CD14-positive monocyte (primary cell): ENCODE results near the gene UBE3A. TPM values are rescaled to one million over a fixed set of nuclear protein-coding genes. Genes with fewer than 3 reads are reported as not detected.
"Not testable (repeated sequence)": the region's sequence is repeated elsewhere in the genome, so short reads cannot be mapped to it uniquely, and the experiment has no call there.

Experiments
- DNase-seq, 3 donors: peaks; one replicate each; pipeline ENCODE4 v3.0.0-alpha.2; 2011 to 2022
- H2AFZ ChIP-seq: 2 replicates; pipeline ENCODE4 v1.6.0; 2012; ENCODE audit warnings: mild to moderate bottlenecking, low read depth, low read length, inconsistent platforms; ENCODE audit not compliant: insufficient read depth, poor library complexity, severe bottlenecking
- H3K27ac ChIP-seq, 2 donors: 1 replicate in 1 of 2; 2 replicates in 1 of 2; pipeline ENCODE4 v1.5.1; 2012 to 2013; ENCODE audit warnings: low read length in 2 of 2, control low read depth in 1 of 2, inconsistent platforms in 1 of 2, low read depth in 1 of 2, mild to moderate bottlenecking in 1 of 2
- H3K27me3 ChIP-seq, 2 donors: one replicate each; pipeline versions ENCODE4 v1.6.0 to v1.6.1; 2011 to 2013; ENCODE audit warnings: low read length in 2 of 2; ENCODE audit not compliant: control insufficient read depth in 2 of 2, insufficient read depth in 2 of 2
- H3K36me3 ChIP-seq, 2 donors: replicated peaks in 1 of 2; 1 replicate in 1 of 2; 2 replicates in 1 of 2; pipeline versions ENCODE4 v1.5.1 to v1.6.1; 2012 to 2013; ENCODE audit warnings: low read length in 2 of 2, control low read depth in 1 of 2, inconsistent platforms in 1 of 2, mild to moderate bottlenecking in 1 of 2; ENCODE audit not compliant: insufficient read depth in 2 of 2, control insufficient read depth in 1 of 2
- H3K4me1 ChIP-seq, 2 donors: 1 replicate in 1 of 2; 2 replicates in 1 of 2; pipeline versions ENCODE4 v1.5.1 to v1.6.1; 2012 to 2013; ENCODE audit warnings: low read length in 2 of 2, control low read depth in 1 of 2, inconsistent platforms in 1 of 2, mild to moderate bottlenecking in 1 of 2, moderate library complexity in 1 of 2; ENCODE audit not compliant: insufficient read depth in 2 of 2, control insufficient read depth in 1 of 2
- H3K4me2 ChIP-seq: replicated peaks from 2 replicates; pipeline ENCODE3; 2012; ENCODE audit warnings: low read length, moderate library complexity, mild to moderate bottlenecking; ENCODE audit not compliant: poor library complexity, severe bottlenecking; ENCODE audit errors: extremely low read depth
- H3K4me3 ChIP-seq, 3 experiments: fragments of 200-600 bp in 1 of 3; sonication (generic) in 1 of 3; replicated peaks in 1 of 3; 1 replicate in 2 of 3; 2 replicates in 1 of 3; pipeline ENCODE4 v1.5.1; 2011 to 2013; ENCODE audit warnings: low read length in 3 of 3, mild to moderate bottlenecking in 3 of 3, control low read depth in 2 of 3, low read depth in 2 of 3, inconsistent platforms in 1 of 3, moderate library complexity in 1 of 3
- H3K79me2 ChIP-seq: 2 replicates; pipeline ENCODE4 v1.6.0; 2012; ENCODE audit warnings: mild to moderate bottlenecking, control low read depth, inconsistent platforms, low read length, moderate library complexity; ENCODE audit not compliant: insufficient read depth
- H3K9ac ChIP-seq: 2 replicates; pipeline ENCODE4 v1.6.0; 2017; ENCODE audit warnings: low read length, mild to moderate bottlenecking; ENCODE audit not compliant: insufficient read depth, poor library complexity, severe bottlenecking
- H3K9me3 ChIP-seq, 2 donors: replicated peaks in 1 of 2; 1 replicate in 1 of 2; 2 replicates in 1 of 2; pipeline versions ENCODE4 v1.5.1 to v1.6.1; 2012 to 2013; ENCODE audit warnings: low read length in 2 of 2, control low read depth in 1 of 2; ENCODE audit not compliant: control insufficient read depth in 1 of 2, insufficient read depth in 1 of 2
- H4K20me1 ChIP-seq: 2 replicates; pipeline ENCODE4 v1.6.0; 2012; ENCODE audit warnings: mild to moderate bottlenecking, low read length, control low read depth, moderate library complexity; ENCODE audit not compliant: insufficient read depth
- H3K27ac Mint-ChIP-seq, 7 donors: one replicate each; pipeline ENCODE4 v1.8.0; 2020; ENCODE audit warnings: mild to moderate bottlenecking in 7 of 7, mixed read lengths in 7 of 7, moderate library complexity in 6 of 7, inconsistent platforms in 2 of 7
- H3K27me3 Mint-ChIP-seq, 3 donors: one replicate each; pipeline ENCODE4 v1.8.0; 2021 to 2022; ENCODE audit warnings: low read depth in 3 of 3, mild to moderate bottlenecking in 3 of 3, mixed read lengths in 3 of 3, moderate library complexity in 3 of 3, inconsistent platforms in 1 of 3
- H3K36me3 Mint-ChIP-seq, 2 donors: one replicate each; pipeline ENCODE4 v1.8.0; 2020; ENCODE audit warnings: mixed read lengths in 2 of 2, inconsistent platforms in 1 of 2, mild to moderate bottlenecking in 1 of 2
- H3K4me1 Mint-ChIP-seq: one replicate; pipeline ENCODE4 v1.8.0; 2020; ENCODE audit warnings: mild to moderate bottlenecking, mixed read lengths
- H3K4me3 Mint-ChIP-seq, 2 donors: one replicate each; pipeline ENCODE4 v1.8.0; 2020; ENCODE audit warnings: mild to moderate bottlenecking in 2 of 2, mixed read lengths in 2 of 2, moderate library complexity in 1 of 2
- H3K9me3 Mint-ChIP-seq, 7 donors: one replicate each; pipeline ENCODE4 v1.8.0; 2020 to 2022; ENCODE audit warnings: mixed read lengths in 7 of 7, mild to moderate bottlenecking in 6 of 7, moderate library complexity in 6 of 7, inconsistent platforms in 2 of 7
- WGBS: methylation state at CpG from one replicate; pipeline ENCODE4 v1.1.5; 2013; ENCODE audit warnings: missing lambda C conversion rate; ENCODE audit not compliant: insufficient coverage; 5-methylcytosine and 5-hydroxymethylcytosine counted together
- intact Hi-C, 2 donors: fragments of 100-400 bp; cut with micrococcal nuclease; formaldehyde crosslinking; loops; one replicate each; pipeline versions ENCODE4 v1.15.0 to v1.15.1; 2023
- polyA plus RNA-seq, 3 donors: library from polyadenylated mRNA; depleted of rRNA in 1 of 3; unstranded in 2 of 3; stranded (reverse) in 1 of 3; fragments of 300-500 nt in 2 of 3; fragments of >200 nt in 1 of 3; fragmentation: Illumina TruSeq in 2 of 3; gene quantifications; 1 replicate in 2 of 3; 2 replicates in 1 of 3; pipeline ENCODE4 v1.2.3, GENCODE V29; 2012 to 2021
- TF ChIP-seq, protein P1 (sequence below): fragments of 200-600 bp; IDR thresholded peaks from one replicate; pipeline ENCODE4 v1.8.0; 2022; ENCODE audit warnings: antibody characterized with exemption, mild to moderate bottlenecking

Gene UBE3A
- polyA plus RNA-seq, 3 donors: 13.9 to 73.3 (median 54.5) TPM

DNA sequence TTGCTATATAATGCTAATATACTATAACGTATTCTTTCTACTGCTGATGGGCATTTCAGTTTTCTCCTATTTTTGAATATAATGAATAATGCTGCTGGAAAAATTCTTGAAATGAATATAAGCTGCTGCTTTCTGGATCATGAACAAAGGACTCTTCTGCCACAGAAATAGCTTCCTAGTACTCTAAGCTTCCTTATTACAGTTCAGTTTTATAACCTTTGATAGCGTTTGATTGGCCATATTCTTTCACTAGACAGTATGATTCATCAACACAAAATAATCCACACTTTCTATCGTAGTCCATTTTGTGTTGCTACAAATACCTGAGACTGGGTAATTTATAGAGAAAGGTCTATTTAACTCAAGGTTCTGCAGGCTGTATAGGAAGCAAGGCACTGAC is 16.4 kb upstream of the UBE3A start:
- no CpG with 5 or more reads among the region's 3 CpGs for WGBS
- Histone ChIP-seq H3K27ac (no peak overlapping the region), H3K9me3 (peaks cover 6 to 11% of the 10 kb centered on the region in 2 donors), H3K4me3 (no peak overlapping the region), H3K79me2 (no peaks in the 10 kb centered on the region), H2AFZ (no peak overlapping the region), H4K20me1 (no peaks in the 10 kb centered on the region), H3K27me3 (no peaks in the 10 kb centered on the region), H3K9ac (no peak overlapping the region), H3K36me3 (no peaks in the 10 kb centered on the region), H3K4me1 (no peaks in the 10 kb centered on the region), H3K4me2 (no peak overlapping the region)
- peaks cover 0 to 3% (median 2%) of the 10 kb centered on the region in 3 donors for H3K27me3 Mint-ChIP-seq
- no peaks in the 10 kb centered on the region for H3K36me3 Mint-ChIP-seq
- peaks cover 4 to 27% (median 14%) of the 10 kb centered on the region in 7 donors for H3K9me3 Mint-ChIP-seq
- intact Hi-C loops: no loop called here
- no peak for DNase-seq
- H3K4me3 Mint-ChIP-seq: no peak overlapping the region
- no peaks in the 10 kb centered on the region for H3K4me1 Mint-ChIP-seq
- no peak overlapping the region for H3K27ac Mint-ChIP-seq
- TF ChIP-seq, protein P1, sequence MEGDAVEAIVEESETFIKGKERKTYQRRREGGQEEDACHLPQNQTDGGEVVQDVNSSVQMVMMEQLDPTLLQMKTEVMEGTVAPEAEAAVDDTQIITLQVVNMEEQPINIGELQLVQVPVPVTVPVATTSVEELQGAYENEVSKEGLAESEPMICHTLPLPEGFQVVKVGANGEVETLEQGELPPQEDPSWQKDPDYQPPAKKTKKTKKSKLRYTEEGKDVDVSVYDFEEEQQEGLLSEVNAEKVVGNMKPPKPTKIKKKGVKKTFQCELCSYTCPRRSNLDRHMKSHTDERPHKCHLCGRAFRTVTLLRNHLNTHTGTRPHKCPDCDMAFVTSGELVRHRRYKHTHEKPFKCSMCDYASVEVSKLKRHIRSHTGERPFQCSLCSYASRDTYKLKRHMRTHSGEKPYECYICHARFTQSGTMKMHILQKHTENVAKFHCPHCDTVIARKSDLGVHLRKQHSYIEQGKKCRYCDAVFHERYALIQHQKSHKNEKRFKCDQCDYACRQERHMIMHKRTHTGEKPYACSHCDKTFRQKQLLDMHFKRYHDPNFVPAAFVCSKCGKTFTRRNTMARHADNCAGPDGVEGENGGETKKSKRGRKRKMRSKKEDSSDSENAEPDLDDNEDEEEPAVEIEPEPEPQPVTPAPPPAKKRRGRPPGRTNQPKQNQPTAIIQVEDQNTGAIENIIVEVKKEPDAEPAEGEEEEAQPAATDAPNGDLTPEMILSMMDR: no peak

DNA sequence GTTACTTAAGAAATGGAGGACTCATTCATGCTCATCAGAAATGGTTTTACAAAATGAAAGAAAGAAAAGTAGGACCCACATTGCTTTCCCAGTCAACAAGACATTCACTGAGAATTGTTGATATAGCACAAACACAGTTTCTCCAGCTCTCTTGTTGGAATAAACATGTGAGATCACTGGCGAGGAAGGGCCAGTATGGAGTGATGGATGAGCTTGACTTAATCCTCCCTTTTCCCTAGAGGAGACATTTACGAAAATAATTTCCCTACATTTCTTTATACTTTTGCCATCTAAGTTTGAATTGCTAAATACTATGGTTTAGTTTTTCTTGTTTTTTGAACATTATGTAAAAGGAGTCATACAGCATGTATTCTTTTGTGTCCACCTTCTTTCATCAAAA is 15.9 kb upstream of the UBE3A start:
- Histone ChIP-seq H3K9ac (no peak overlapping the region), H3K4me3 (no peak overlapping the region), H3K79me2 (no peaks in the 10 kb centered on the region), H3K4me2 (no peak overlapping the region), H3K9me3 (peaks cover 7 to 14% of the 10 kb centered on the region in 2 donors), H3K4me1 (no peaks in the 10 kb centered on the region), H4K20me1 (no peaks in the 10 kb centered on the region), H2AFZ (no peak overlapping the region), H3K27me3 (no peaks in the 10 kb centered on the region), H3K36me3 (no peaks in the 10 kb centered on the region), H3K27ac (no peak overlapping the region)
- intact Hi-C loops: no loop called here
- TF ChIP-seq, protein P1: no peak
- Mint-ChIP-seq H3K9me3 (peaks cover 4 to 28% (median 19%) of the 10 kb centered on the region in 7 donors), H3K4me1 (no peaks in the 10 kb centered on the region), H3K36me3 (no peaks in the 10 kb centered on the region), H3K4me3 (no peak overlapping the region), H3K27me3 (peaks cover 0 to 3% (median 2%) of the 10 kb centered on the region in 3 donors), H3K27ac (no peak overlapping the region)
- no peak for DNase-seq
- WGBS: no CpG with 5 or more reads among the region's 2 CpGs

DNA sequence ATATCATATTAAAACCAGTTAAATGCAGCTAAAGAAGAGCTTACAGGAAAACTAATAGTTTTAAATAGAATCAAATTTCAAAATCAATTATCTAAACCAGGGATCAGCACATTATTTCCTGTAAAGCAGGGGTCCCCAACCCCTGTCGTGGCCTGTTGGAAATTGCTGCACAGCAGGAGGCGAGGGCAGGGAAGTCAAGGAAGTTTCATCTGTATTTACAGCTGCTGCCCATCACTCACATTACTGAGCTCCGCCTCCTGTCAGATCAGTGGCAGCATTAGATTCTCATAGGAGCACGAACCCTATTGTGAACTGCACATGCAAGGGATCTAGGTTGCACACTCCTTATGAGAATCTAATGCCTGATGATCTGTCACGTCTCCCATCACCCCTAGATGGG is 14.4 kb upstream of the UBE3A start:
- H3K27ac ChIP-seq, H3K4me1 ChIP-seq, H3K4me1 Mint-ChIP-seq, H2AFZ ChIP-seq, H3K4me2 ChIP-seq, H4K20me1 ChIP-seq, H3K36me3 Mint-ChIP-seq, H3K27ac Mint-ChIP-seq, H3K27me3 Mint-ChIP-seq, intact Hi-C loops, H3K4me3 Mint-ChIP-seq, H3K36me3 ChIP-seq, H3K9ac ChIP-seq, H3K4me3 ChIP-seq, H3K79me2 ChIP-seq, H3K27me3 ChIP-seq, DNase-seq: not testable (repeated sequence)
- H3K9me3 ChIP-seq: peaks cover 14% of the 10 kb centered on the region in 2 donors
- H3K9me3 Mint-ChIP-seq: peaks cover 9 to 32% (median 28%) of the 10 kb centered on the region in 7 donors
- 80% methylated on average over 2 of the region's 5 CpGs for WGBS
